ENCODE measurements around the gene CLDN6.
A peak's percentile ranks its signal among the peaks of the same experiment; 100 is the strongest.

Gene CLDN6

GRCh38 chr16:3004781-3005284, 13.2 kb downstream of the CLDN6 start:
- H3K27me3 ChIP-seq (ENCODE audit: insufficient read depth, low read length), result peaks cover 17% of the 10 kb centered on the region
- no peak overlapping the region for H2AFZ ChIP-seq (ENCODE audit: low read length)
- peak overlapping the region; percentile 65 for H3K4me2 ChIP-seq (ENCODE audit: low read length)
- no peaks in the 10 kb centered on the region for H4K20me1 ChIP-seq (ENCODE audit: insufficient read depth, low read length)
- no peaks in the 10 kb centered on the region for H3K9me2 ChIP-seq (ENCODE audit: low read depth, low read length)
- TF ChIP-seq CTCF (IDR thresholded peaks at IDR 0.05; ENCODE audit: low read length) (no peak), EZH2 (IDR thresholded peaks at IDR 0.05; ENCODE audit: borderline replicate concordance, low read length) (no peak)
- H3K79me2 ChIP-seq (ENCODE audit: insufficient read depth, low read length), result no peaks in the 10 kb centered on the region
- H3K4me1 ChIP-seq (ENCODE audit: insufficient read depth, low read length, severe bottlenecking), result peaks cover 4% of the 10 kb centered on the region
- no peak overlapping the region for H3K27ac ChIP-seq (ENCODE audit: low read depth, low read length, poor library complexity, severe bottlenecking)
- no peaks in the 10 kb centered on the region for H3K9me3 ChIP-seq (ENCODE audit: low read length)
- peak overlapping the region; percentile 37; the same call in 1 of the 2 replicates for H3K9ac ChIP-seq (ENCODE audit: low read length)
- no peaks in the 10 kb centered on the region for H3K36me3 ChIP-seq (ENCODE audit: insufficient read depth, low read length)
- H3F3A ChIP-seq (ENCODE audit: insufficient read depth, low read length), result no peaks in the 10 kb centered on the region
- H3K4me3 ChIP-seq (ENCODE audit: low read depth, low read length, poor library complexity, severe bottlenecking), result peak overlapping the region; percentile 55

- H3K9ac ChIP-seq (ENCODE audit: low read length), result no peak overlapping the region
- no peaks in the 10 kb centered on the region for H3K36me3 ChIP-seq (ENCODE audit: insufficient read depth, low read length)
- peaks cover 4% of the 10 kb centered on the region for H3K4me1 ChIP-seq (ENCODE audit: insufficient read depth, low read length, severe bottlenecking)
- no peaks in the 10 kb centered on the region for H3K79me2 ChIP-seq (ENCODE audit: insufficient read depth, low read length)
- H3K4me2 ChIP-seq (ENCODE audit: low read length), result no peak overlapping the region
- H3F3A ChIP-seq (ENCODE audit: insufficient read depth, low read length), result no peaks in the 10 kb centered on the region
- TF ChIP-seq CTCF (IDR thresholded peaks at IDR 0.05; ENCODE audit: low read length), result no peak
- no peak for TF ChIP-seq EZH2 (IDR thresholded peaks at IDR 0.05; ENCODE audit: borderline replicate concordance, low read length)
- H4K20me1 ChIP-seq (ENCODE audit: insufficient read depth, low read length), result no peaks in the 10 kb centered on the region
- H3K9me3 ChIP-seq (ENCODE audit: low read length), result no peaks in the 10 kb centered on the region
- H2AFZ ChIP-seq (ENCODE audit: low read length), result no peak overlapping the region
- H3K4me3 ChIP-seq (ENCODE audit: low read depth, low read length, poor library complexity, severe bottlenecking), result no peak overlapping the region
- no peaks in the 10 kb centered on the region for H3K9me2 ChIP-seq (ENCODE audit: low read depth, low read length)
- H3K27ac ChIP-seq (ENCODE audit: low read depth, low read length, poor library complexity, severe bottlenecking), result no peak overlapping the region
- H3K27me3 ChIP-seq (ENCODE audit: insufficient read depth, low read length), result peaks cover 22% of the 10 kb centered on the region
These were observed 13.7 kb downstream of the CLDN6 start for GRCh38 chr16:3004319-3004718.

- Histone ChIP-seq H3K9ac (ENCODE audit: low read length) (no peak overlapping the region), H3K27me3 (ENCODE audit: insufficient read depth, low read length) (peaks cover 20% of the 10 kb centered on the region), H3K4me3 (ENCODE audit: low read depth, low read length, poor library complexity, severe bottlenecking) (no peak overlapping the region), H2AFZ (ENCODE audit: low read length) (no peak overlapping the region), H3K4me2 (ENCODE audit: low read length) (peak overlapping the region; percentile 25; the same call in 1 of the 2 replicates), H3K36me3 (ENCODE audit: insufficient read depth, low read length) (no peaks in the 10 kb centered on the region), H3K27ac (ENCODE audit: low read depth, low read length, poor library complexity, severe bottlenecking) (no peak overlapping the region), H3K79me2 (ENCODE audit: insufficient read depth, low read length) (no peaks in the 10 kb centered on the region), H3F3A (ENCODE audit: insufficient read depth, low read length) (no peaks in the 10 kb centered on the region), H3K4me1 (ENCODE audit: insufficient read depth, low read length, severe bottlenecking) (peaks cover 4% of the 10 kb centered on the region), H3K9me2 (ENCODE audit: low read depth, low read length) (no peaks in the 10 kb centered on the region), H4K20me1 (ENCODE audit: insufficient read depth, low read length) (no peaks in the 10 kb centered on the region), H3K9me3 (ENCODE audit: low read length) (no peaks in the 10 kb centered on the region)
- TF ChIP-seq EZH2 (IDR thresholded peaks at IDR 0.05; ENCODE audit: borderline replicate concordance, low read length), result no peak
- TF ChIP-seq CTCF (IDR thresholded peaks at IDR 0.05; ENCODE audit: low read length), result peak; percentile 65
These were observed 14.3 kb downstream of the CLDN6 start for GRCh38 chr16:3003582-3004270.

Data from OCI-LY1 (cell line).